HG03097 (cell line): ENCODE data around the gene BSN.

Experiments used
- ATAC-seq: cut with Tn5 transposase; IDR thresholded peaks from one replicate; pipeline ENCODE4 v1.9.1; 2021; ENCODE audit not compliant: unreplicated experiment, low FRiP score

Gene BSN

GRCh38 chr3:49591615-49592014, 37.3 kb downstream of the BSN start:
- ATAC-seq = no peak

GRCh38 chr3:49593041-49593440, 38.8 kb downstream of the BSN start:
- no peak for ATAC-seq

DNA sequence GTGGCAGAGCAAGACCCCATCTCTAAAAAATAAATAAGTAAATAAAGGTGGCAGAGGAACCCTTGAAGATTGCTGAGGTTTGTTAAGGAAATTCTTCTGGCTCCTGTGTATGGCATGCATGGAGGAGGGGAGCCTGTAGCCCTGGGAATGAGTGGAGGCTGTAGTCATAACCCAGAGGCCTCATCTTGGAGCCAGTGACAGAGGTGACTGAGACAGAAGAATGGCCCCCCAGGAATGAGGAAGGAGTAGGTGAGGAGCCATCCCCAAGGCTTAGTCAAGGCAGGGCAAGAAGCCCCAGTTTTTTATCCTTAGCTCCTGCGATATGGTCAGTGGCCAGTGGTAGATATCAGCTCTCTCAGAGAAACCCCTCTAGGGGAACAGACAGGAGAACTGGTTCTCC, 46.5 kb downstream of the BSN start:
- no peak for ATAC-seq

DNA sequence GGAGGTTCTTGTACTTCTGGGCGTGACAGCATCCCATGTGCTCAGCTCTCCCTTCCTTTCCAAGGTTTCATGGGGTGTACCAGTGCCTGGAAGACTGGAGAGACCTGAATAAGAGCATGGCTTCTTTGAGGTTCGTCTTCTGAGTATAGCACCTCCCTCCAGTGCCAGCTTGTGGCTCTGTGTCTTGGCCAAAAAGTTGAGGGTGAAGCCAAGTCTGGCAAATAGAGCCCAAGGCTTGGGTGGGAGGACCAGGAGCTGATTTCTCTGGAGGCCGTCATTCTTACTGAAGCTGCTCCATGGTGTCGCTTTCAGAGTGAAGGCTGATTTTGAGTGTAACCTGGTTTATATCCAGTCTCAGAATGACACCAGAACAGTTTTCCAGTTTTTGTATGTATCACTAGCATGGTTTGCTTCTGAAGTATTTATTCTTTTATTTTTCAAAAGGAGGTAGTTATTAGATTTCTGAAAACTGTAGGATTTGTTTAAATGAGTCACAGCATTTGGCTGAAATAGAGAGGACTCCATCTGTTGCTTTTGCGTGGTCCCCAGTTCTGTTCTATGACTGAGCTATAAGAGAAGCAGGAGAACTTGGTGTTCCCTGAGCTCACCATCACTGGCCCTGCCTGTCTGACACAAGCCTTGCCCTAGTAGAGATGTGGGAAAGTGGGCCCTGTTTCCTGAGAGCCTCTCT, 47.2 kb downstream of the BSN start:
- no peak for ATAC-seq

DNA sequence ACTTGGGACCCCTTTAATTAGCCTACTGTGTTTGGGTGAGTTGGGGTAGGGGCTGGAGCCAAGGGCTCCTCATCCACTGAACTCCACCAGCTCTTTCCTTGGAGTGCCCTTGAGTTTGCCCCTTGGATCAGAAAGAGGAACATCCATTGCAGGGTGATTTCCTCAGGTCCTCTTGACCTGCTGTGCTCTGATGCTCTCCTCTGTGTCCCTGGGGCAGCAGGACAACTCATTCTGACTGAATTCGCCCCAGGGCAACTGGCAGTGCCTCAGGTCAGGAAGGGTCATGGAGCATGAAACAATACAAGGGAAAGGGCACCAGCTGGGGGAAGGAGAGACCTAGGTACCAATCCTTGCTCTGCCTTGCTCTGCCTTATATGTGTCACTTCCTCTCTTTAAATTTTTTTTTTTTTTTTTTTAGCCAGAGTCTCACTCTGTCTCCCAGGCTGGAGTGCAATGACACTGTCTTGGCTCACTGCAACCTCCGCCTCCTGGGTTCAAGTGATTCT, 47.8 kb downstream of the BSN start:
- no peak for ATAC-seq

GRCh38 chr3:49602877-49603411, 48.7 kb downstream of the BSN start:
- ATAC-seq = no peak

DNA sequence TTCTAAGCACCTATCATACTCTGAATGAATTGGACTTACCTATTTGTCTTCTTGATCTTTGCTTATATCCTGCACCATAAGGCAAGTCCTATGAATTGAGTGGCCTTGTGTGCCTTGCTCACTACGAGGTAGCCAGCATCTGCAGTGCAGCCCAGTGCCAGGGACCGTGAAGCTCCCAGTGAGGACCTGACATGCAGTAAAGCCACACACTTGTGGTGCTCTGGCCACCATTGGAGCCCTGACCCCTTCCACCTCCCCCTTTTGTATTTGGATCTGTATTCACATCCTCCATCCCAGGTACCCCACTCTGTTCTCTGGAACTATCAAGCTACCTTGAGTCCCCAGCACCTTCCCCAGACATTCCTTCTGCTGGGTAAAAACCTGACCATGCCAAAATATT, 52.1 kb downstream of the BSN start:
- ATAC-seq = no peak

DNA sequence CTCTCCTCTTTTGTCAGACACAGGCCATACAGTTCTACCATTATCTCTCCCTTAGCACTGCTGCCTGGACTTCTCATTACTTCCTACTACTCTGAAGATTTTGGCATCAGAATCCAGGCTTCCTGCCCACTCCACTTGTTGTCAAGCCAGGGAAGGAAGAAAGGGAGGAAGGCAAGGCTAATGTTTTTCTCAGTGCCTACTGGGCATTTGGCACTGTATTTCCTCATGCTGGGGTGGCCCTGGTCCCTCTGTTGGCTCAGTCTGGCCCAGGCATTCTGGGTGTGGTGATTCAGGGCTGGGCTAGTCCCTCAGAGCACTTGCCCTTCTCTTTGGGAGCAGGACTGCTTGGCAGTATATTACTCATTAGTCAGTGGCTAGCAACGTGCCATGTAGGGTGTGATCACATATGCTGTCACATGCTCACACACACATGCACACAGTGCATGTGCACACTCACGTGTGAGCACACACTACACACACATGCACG, 52.9 kb downstream of the BSN start:
- no peak for ATAC-seq

DNA sequence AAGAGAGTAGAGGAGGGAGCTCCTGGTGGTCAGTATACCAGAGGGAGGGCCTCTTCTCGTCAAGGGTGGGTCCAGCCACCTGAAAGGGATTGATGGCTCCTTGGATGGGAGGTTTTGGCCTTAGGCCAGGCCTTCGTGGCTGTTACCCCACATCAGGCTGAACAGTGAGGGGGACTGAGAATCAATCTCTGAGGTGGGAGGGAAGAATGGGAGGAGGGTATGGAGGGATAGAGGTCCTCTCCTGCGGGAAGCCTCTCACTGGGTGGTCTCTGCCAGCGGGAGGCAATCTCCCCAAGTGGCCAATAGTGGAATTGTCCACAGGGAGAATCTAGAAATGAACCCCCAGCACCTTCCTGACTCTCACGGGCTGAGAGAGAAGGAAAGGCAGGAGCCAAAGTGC, 53.5 kb downstream of the BSN start:
- ATAC-seq = no peak

GRCh38 chr3:49609314-49609713, 55.0 kb downstream of the BSN start:
- no peak for ATAC-seq

DNA sequence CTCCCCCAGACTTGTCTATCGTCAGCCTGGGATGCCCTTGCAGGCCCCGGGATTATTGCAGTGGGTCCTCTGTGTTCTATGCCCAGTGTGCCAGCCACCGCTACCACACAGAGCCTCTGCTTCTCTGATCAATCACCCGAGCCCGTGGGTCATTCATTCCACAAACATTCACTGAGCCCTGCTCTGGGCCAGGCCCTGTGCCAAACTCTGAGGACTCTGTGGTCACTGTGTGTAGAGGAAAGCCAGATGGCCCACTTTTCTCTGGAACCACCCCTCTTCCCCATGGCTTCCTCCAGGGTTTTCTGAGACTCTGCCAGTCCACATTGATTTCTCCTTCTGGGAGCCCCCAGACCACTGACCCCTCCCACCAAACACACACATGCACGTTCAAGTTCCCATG, 55.5 kb downstream of the BSN start:
- ATAC-seq = no peak

DNA sequence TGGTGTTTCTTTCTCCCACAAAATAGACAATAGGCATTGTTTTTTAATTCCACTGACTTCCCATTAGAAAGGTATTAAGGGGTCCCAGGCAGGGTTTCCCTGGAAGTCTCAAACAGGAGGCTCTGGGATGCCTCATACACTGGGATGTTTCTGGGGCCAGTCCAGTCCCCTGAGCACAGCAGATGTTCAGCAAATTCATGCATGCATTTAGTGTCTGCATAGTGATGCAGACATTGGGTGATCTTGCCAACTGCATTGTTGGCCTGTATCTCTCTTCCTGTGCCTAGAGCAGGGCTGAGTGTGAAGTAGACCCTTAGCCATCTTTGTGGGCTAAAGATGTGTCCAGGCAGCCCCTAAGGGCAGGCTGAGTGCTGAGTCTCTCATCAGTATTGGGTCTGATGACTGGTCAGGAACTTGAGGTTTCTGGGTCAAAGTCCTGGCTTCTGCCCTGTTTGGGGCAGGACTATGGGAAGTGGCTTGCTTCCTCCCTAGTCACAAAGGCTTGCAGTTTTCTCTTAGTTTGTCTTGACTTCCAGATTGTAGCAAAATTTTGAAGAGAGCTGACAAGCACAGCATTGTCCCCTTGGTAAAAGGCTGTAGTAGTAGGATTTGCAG, 56.5 kb downstream of the BSN start:
- no peak for ATAC-seq

DNA sequence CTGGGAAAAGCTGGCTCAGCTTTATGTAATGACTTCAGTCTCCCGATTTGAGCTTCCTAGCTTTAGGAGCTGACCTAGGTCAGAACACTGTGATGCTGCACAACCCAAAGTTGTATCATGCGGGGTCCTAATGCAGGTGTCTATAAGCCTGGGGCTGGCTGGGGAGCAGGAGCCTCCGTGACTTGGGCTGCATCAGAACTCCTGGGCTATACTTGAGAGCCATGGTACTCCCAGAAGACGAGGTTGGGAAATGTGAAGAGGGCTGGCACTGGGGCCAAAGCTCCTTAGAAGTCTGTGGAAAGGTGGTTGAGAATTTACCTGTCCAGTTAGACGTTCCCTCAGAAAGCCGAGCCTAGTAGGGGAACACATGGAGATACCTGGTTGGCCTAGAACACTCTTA, 57.0 kb downstream of the BSN start:
- ATAC-seq = no peak

DNA sequence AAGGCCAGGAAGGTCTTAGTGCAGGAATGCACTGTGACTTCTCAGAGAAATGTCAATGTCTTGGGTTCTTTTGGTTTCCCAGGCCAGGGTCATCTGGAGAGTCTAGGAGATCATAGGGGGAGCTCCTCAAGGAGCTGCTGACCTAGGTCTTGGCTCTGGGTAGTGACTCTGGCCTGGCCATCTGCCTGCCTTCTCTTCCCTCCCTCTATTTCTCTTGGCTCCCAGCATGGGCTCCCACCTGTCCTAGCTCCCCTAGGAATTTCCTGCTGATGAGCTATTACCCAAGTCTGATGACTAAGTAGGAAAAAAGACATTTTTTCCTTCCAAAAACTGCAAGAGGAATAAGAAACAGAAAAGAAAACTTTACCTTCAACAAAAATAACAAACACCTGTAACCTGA, 57.4 kb downstream of the BSN start:
- no peak for ATAC-seq

- ATAC-seq = no peak
Measured at GRCh38 chr3:49614936-49615335, 60.7 kb downstream of the BSN start.

GRCh38 chr3:49616061-49616460, 61.8 kb downstream of the BSN start:
- ATAC-seq = no peak

DNA sequence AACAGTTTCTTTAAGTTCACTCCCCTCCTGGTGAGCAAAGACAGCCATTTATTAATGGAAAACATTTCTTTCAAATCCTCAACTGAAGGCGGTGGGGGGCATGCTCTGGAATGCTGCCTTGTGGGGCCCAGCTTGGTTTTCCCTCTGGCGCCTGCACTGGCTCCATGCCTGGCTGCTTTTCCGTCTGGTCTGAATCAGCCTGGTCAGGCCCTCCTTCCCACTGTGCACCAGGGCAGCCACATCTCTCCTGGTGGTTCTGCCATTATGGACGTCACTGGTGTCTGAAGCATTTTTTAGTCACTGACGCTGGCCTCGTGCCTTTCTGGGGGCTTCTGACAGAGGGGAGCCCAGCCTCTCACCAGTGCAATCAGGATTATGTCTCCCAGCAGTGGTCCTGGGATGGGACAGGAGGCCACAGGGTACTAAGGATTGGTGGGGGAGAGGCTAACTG, 62.2 kb downstream of the BSN start:
- no peak for ATAC-seq

DNA sequence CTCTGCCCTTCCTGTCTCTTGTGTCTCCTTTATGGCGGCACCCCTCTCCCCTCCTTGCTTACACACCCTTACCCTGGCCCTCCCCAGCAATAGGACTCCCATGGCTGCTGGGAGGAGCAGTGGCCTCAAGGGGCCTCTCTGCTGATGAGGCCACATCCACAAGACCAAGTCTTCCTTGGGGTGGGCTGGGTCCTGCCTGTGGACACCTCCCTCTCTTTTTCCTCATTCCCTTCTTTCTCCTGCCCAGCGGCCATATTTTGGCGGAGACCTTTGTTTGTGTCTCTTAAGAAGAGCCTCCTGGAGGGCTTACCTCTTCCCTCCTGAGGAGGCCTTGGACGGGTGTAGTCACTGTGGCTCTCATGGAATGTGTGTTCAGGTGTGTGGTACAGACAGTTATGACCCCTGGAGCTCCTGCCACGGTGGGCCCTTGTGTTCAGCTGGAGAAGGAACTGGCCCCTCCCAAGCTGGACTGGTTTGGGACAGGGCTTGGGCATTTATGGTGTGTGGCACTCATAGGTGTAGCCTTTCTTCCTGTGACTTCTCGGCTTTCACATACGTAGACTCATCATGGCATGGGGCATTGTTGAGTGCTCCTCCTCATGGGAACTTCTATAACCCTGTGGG, 63.2 kb downstream of the BSN start:
- ATAC-seq = no peak

DNA sequence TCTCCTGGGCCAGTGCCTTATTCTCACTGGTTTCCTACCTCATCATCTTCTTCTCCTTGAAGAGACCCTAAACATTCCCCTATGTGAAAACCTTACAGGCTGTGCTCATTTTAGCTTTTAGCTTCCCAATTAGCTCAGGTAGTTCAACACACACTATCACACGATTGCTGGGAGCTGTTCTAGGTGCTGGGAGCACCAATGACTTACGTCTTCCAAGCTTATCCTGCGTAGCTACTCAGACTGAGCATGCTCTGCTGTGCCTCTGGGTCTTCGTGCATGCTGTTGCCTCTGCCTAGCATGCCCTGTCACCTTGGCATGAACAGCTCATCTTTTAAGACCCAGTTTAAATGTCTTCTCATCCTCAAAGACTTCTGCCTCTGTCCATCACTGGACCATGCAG, 64.1 kb downstream of the BSN start:
- no peak for ATAC-seq

GRCh38 chr3:49619649-49620048, 65.4 kb downstream of the BSN start:
- no peak for ATAC-seq

- ATAC-seq = no peak
Measured at GRCh38 chr3:49620728-49621127, 66.5 kb downstream of the BSN start.

DNA sequence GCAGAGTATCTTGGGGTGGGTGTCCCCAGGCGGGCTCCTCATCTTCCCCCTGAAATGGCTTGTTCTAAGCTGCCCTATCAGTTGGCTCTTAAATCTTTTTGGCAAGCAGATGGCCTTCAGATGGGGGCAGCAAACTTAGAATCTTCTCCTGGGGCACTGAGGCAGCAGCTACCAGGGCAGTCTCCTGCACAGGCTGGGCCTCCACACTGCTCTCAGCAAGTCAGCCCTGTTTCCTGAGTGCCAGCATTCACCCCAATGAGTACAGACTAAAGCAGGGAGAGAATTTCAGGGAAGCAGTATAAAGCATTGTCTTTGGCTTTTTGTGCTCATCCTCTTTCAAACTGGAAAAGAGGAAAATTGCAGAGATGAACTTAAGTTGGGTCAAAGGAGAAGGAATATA, 68.8 kb downstream of the BSN start:
- ATAC-seq = no peak
